CD4-positive, alpha-beta T cell (primary cell): Measurements from ENCODE around the gene FRRS1L. TPM values are rescaled to one million over a fixed set of nuclear protein-coding genes. Genes with fewer than 3 reads are reported as not detected.

ENCODE experiments used
- ATAC-seq: fragments of 200-7000 bp; cut with Tn5 transposase; one replicate; pipeline ENCODE4 v1.10.0; 2022; ENCODE audit warnings: mild to moderate bottlenecking; ENCODE audit not compliant: poor library complexity
- CTCF ChIA-PET: fragments of 350-600 bp; sonication (Branson Sonifier 250); formaldehyde crosslinking; loops from one replicate; lab custom pipeline; 2021; ENCODE audit warnings: antibody characterized with exemption, inconsistent platforms; lab: Charles Lee
- POLR2A ChIA-PET: fragments of 350-600 bp; sonication (Branson Sonifier 250); formaldehyde crosslinking; loops from one replicate; lab custom pipeline; 2021; ENCODE audit warnings: antibody characterized with exemption, inconsistent platforms; lab: Charles Lee
- DNase-seq, 14 experiments: peaks; one replicate each; pipeline ENCODE4 v3.0.0-alpha.2; 2013 to 2020; ENCODE audit warnings: mixed read lengths in 2 of 14
- H3K27ac ChIP-seq, 2 donors: one replicate each; pipeline versions ENCODE4 v1.5.1 to v1.7.0; 2013; ENCODE audit warnings: low read length in 2 of 2, low read depth in 1 of 2, mild to moderate bottlenecking in 1 of 2
- H3K27me3 ChIP-seq, 2 experiments: 1 replicate in 1 of 2; 2 replicates in 1 of 2; pipeline versions ENCODE4 v1.6.1 to v1.7.0; 2013; ENCODE audit warnings: low read length in 2 of 2, control low read depth in 1 of 2, mild to moderate bottlenecking in 1 of 2, moderate library complexity in 1 of 2; ENCODE audit not compliant: insufficient read depth in 2 of 2, control insufficient read depth in 1 of 2
- H3K36me3 ChIP-seq: one replicate; pipeline ENCODE4 v1.6.1; 2013; ENCODE audit warnings: low read length, control low read depth; ENCODE audit not compliant: insufficient read depth
- H3K4me1 ChIP-seq: one replicate; pipeline ENCODE4 v1.6.1; 2013; ENCODE audit warnings: low read length, control low read depth; ENCODE audit not compliant: insufficient read depth
- H3K4me3 ChIP-seq: one replicate; pipeline ENCODE4 v1.5.1; 2013; ENCODE audit warnings: mild to moderate bottlenecking, low read length, moderate library complexity
- H3K9me3 ChIP-seq, 2 experiments: 1 replicate in 1 of 2; 2 replicates in 1 of 2; pipeline versions ENCODE4 v1.6.1 to v1.7.0; 2013; ENCODE audit warnings: low read length in 2 of 2, mild to moderate bottlenecking in 2 of 2, control low read depth in 1 of 2, moderate library complexity in 1 of 2; ENCODE audit not compliant: control insufficient read depth in 1 of 2, insufficient read depth in 1 of 2
- H3K27ac Mint-ChIP-seq: one replicate; pipeline ENCODE4 v1.8.0; 2020; ENCODE audit warnings: mixed read lengths
- H3K27me3 Mint-ChIP-seq: one replicate; pipeline ENCODE4 v1.8.0; 2021; ENCODE audit warnings: mixed read lengths
- H3K36me3 Mint-ChIP-seq: one replicate; pipeline ENCODE4 v1.8.0; 2021; ENCODE audit warnings: low read depth, mixed read lengths
- H3K4me1 Mint-ChIP-seq: one replicate; pipeline ENCODE4 v1.8.0; 2021; ENCODE audit warnings: low read depth, mixed read lengths
- H3K4me3 Mint-ChIP-seq: one replicate; pipeline ENCODE4 v1.8.0; 2020; ENCODE audit warnings: mild to moderate bottlenecking, mixed read lengths
- H3K9me3 Mint-ChIP-seq: one replicate; pipeline ENCODE4 v1.8.0; 2020; ENCODE audit warnings: mixed read lengths
- intact Hi-C, 2 experiments: fragments of 100-400 bp; cut with DNase I in 1 of 2; cut with micrococcal nuclease in 1 of 2; formaldehyde crosslinking; loops; one replicate each; pipeline versions ENCODE4 v1.15.1 to v1.9.0; 2023 to 2025; cut with DNase I, micrococcal nuclease
- total RNA-seq, 174 experiments: library from RNA in 2 of 174; stranded (reverse) in 2 of 174; gene quantifications; one replicate each; pipeline ENCODE4 v1.2.3 and lab custom pipeline; 2021 to 2026
- TF ChIP-seq, protein P1 (sequence below): fragments of 200-600 bp; IDR thresholded peaks from one replicate; pipeline ENCODE4 v1.8.0; 2022; ENCODE audit warnings: antibody characterized with exemption, mild to moderate bottlenecking

Gene FRRS1L
- total RNA-seq, 2 experiments from 2014 or later = not detected

DNA sequence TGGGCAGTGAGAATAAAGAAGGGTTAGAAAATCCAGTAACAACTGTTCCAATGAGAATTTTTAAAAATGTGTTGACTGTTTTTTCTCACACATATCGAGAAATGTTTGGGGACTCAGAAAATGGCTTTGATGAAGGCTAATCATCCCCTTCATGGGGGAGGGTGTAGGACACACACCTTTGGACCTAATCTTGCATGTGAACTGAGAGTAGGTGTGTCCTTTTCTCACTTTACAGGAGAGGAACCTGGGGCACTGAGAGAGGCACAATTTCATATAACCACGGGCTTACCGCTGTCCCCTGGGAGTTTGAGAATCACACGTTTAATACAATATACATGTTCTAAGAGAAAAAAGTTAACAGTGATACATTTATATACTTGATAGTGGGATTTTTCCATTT lies 17.3 kb downstream of the FRRS1L start:
- H3K27ac ChIP-seq = no peak overlapping the region
- H3K27ac Mint-ChIP-seq = no peak overlapping the region

DNA sequence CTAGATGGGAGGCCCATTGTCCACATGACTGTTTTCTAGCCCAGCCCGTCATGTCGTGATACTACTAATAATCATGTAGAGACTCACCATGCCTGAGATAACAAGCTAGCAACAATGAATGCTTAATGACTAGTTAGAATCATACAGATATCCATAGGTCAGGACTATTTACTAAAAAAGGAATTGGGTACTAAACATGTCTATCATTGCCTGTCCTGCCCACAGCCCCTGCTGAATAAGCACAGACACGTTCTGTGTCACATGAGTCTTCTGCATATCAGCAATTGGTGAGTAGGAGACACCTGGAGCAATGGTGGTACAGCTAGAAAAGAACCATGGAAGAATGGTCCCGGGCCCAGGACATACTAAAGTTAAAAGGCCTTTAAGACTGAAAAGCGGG lies 18.0 kb downstream of the FRRS1L start:
- CTCF ChIA-PET = no interaction called here
- peaks cover 7% of the 10 kb centered on the region for H3K9me3 Mint-ChIP-seq
- H3K4me3 Mint-ChIP-seq = no peak overlapping the region
- H3K27ac ChIP-seq = no peak overlapping the region
- DNase-seq (no peak), ATAC-seq (no peak)
- no peaks in the 10 kb centered on the region for H3K36me3 Mint-ChIP-seq
- H3K4me3 ChIP-seq = no peak overlapping the region
- H3K27me3 ChIP-seq = no peaks in the 10 kb centered on the region
- no peaks in the 10 kb centered on the region for H3K36me3 ChIP-seq
- no peak overlapping the region for H3K27ac Mint-ChIP-seq
- peaks cover under 1% of the 10 kb centered on the region for H3K4me1 Mint-ChIP-seq
- H3K27me3 Mint-ChIP-seq = peaks cover 6% of the 10 kb centered on the region
- peaks cover 2% of the 10 kb centered on the region for H3K4me1 ChIP-seq
- POLR2A ChIA-PET = no interaction called here
- TF ChIP-seq, protein P1, sequence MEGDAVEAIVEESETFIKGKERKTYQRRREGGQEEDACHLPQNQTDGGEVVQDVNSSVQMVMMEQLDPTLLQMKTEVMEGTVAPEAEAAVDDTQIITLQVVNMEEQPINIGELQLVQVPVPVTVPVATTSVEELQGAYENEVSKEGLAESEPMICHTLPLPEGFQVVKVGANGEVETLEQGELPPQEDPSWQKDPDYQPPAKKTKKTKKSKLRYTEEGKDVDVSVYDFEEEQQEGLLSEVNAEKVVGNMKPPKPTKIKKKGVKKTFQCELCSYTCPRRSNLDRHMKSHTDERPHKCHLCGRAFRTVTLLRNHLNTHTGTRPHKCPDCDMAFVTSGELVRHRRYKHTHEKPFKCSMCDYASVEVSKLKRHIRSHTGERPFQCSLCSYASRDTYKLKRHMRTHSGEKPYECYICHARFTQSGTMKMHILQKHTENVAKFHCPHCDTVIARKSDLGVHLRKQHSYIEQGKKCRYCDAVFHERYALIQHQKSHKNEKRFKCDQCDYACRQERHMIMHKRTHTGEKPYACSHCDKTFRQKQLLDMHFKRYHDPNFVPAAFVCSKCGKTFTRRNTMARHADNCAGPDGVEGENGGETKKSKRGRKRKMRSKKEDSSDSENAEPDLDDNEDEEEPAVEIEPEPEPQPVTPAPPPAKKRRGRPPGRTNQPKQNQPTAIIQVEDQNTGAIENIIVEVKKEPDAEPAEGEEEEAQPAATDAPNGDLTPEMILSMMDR = no peak
- intact Hi-C loops = no loop called here
- peaks cover 4 to 13% of the 10 kb centered on the region in 2 experiments for H3K9me3 ChIP-seq

More for the DNA sequence above, 17.3 kb downstream of the FRRS1L start:
- Mint-ChIP-seq H3K36me3 (no peaks in the 10 kb centered on the region), H3K9me3 (peaks cover 10% of the 10 kb centered on the region), H3K4me3 (no peak overlapping the region), H3K27me3 (peaks cover 6% of the 10 kb centered on the region), H3K4me1 (no peaks in the 10 kb centered on the region)
- no peaks in the 10 kb centered on the region for H3K27me3 ChIP-seq
- no peaks in the 10 kb centered on the region for H3K4me1 ChIP-seq
- peaks cover 4 to 14% of the 10 kb centered on the region in 2 experiments for H3K9me3 ChIP-seq
- CTCF ChIA-PET = no interaction called here
- no peak overlapping the region for H3K4me3 ChIP-seq
- DNase-seq (no peak), ATAC-seq (no peak)
- POLR2A ChIA-PET = no interaction called here
- TF ChIP-seq, protein P1 = no peak
- no peaks in the 10 kb centered on the region for H3K36me3 ChIP-seq
- intact Hi-C loops = no loop called here

DNA sequence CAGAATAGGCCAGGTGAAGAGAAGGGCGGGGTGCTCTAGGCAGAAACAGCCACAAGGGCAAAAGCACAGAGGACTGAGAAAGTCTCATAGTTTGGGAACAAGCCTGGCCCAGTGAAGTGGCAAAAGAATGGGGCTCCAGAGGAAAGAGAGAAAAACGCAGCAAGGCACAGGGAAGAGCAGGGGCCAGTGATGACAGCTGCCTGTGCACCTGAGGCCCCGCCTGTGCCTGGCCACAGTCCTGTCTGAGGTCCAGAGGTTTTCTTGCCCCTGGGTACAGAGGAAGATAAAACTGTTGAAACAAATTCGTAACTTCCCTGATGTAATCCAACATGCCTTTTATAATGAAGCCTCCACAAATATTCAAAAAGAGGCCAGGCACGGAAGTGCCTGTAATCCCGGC lies 22.0 kb downstream of the FRRS1L start:
- peaks cover 6% of the 10 kb centered on the region for H3K27me3 Mint-ChIP-seq
- no peak for DNase-seq
- no peaks in the 10 kb centered on the region for H3K9me3 Mint-ChIP-seq
- H3K4me3 ChIP-seq = no peak overlapping the region
- peaks cover 5% of the 10 kb centered on the region for H3K4me1 ChIP-seq
- H3K27ac ChIP-seq = no peak overlapping the region
- peaks cover 5% of the 10 kb centered on the region for H3K4me1 Mint-ChIP-seq
- TF ChIP-seq, protein P1 = no peak
- H3K4me3 Mint-ChIP-seq = no peak overlapping the region
- POLR2A ChIA-PET = no interaction called here
- no peak overlapping the region for H3K27ac Mint-ChIP-seq
- H3K27me3 ChIP-seq = no peaks in the 10 kb centered on the region
- intact Hi-C loops = no loop called here
- H3K36me3 Mint-ChIP-seq = no peaks in the 10 kb centered on the region
- no peaks in the 10 kb centered on the region for H3K9me3 ChIP-seq
- no peak for ATAC-seq
- CTCF ChIA-PET = no interaction called here
- no peaks in the 10 kb centered on the region for H3K36me3 ChIP-seq
